ENCODE data around the gene EDA.

The EDA gene

GRCh38 chrX:70013466-70014381, 397.8 kb downstream of the EDA start:
- Mint-ChIP-seq H3K36me3 (ENCODE audit: insufficient read depth) (no peaks in the 10 kb centered on the region), H3K4me1 (peaks cover 6% of the 10 kb centered on the region), H3K27me3 (peaks cover 16% of the 10 kb centered on the region), H3K4me3 (no peak overlapping the region), H3K9me3 (no peaks in the 10 kb centered on the region), H3K27ac (ENCODE audit: low read depth) (no peak overlapping the region)
- DNase-seq (ENCODE audit: low spot score in 2 of 2) (no peak), ATAC-seq (replicated peaks; ENCODE audit: extremely low read depth, poor library complexity, severe bottlenecking) (no peak)

GRCh38 chrX:70016513-70016912, 400.6 kb downstream of the EDA start:
- H3K27me3 Mint-ChIP-seq, result peaks cover 5% of the 10 kb centered on the region
- DNase-seq (ENCODE audit: low spot score in 2 of 2), result no peak
- H3K4me3 Mint-ChIP-seq, result no peak overlapping the region
- no peaks in the 10 kb centered on the region for H3K36me3 Mint-ChIP-seq (ENCODE audit: insufficient read depth)
- ATAC-seq (replicated peaks; ENCODE audit: extremely low read depth, poor library complexity, severe bottlenecking), result no peak
- peaks cover 6% of the 10 kb centered on the region for H3K4me1 Mint-ChIP-seq
- H3K27ac Mint-ChIP-seq (ENCODE audit: low read depth), result no peak overlapping the region
- H3K9me3 Mint-ChIP-seq, result no peaks in the 10 kb centered on the region

GRCh38 chrX:70022616-70023015, 406.7 kb downstream of the EDA start:
- H3K27me3 Mint-ChIP-seq, result no peaks in the 10 kb centered on the region
- H3K4me3 Mint-ChIP-seq, result no peak overlapping the region
- H3K4me1 Mint-ChIP-seq, result peaks cover 12% of the 10 kb centered on the region
- DNase-seq (ENCODE audit: low spot score in 2 of 2), result no peak
- no peak for ATAC-seq (replicated peaks; ENCODE audit: extremely low read depth, poor library complexity, severe bottlenecking)
- H3K36me3 Mint-ChIP-seq (ENCODE audit: insufficient read depth), result no peaks in the 10 kb centered on the region
- H3K27ac Mint-ChIP-seq (ENCODE audit: low read depth), result no peak overlapping the region
- no peaks in the 10 kb centered on the region for H3K9me3 Mint-ChIP-seq

- Mint-ChIP-seq H3K27ac (ENCODE audit: low read depth) (no peak overlapping the region), H3K36me3 (ENCODE audit: insufficient read depth) (no peaks in the 10 kb centered on the region), H3K4me1 (peaks cover 12% of the 10 kb centered on the region), H3K9me3 (no peaks in the 10 kb centered on the region), H3K4me3 (no peak overlapping the region), H3K27me3 (no peaks in the 10 kb centered on the region)
- no peak for DNase-seq (ENCODE audit: low spot score in 2 of 2)
- ATAC-seq (replicated peaks; ENCODE audit: extremely low read depth, poor library complexity, severe bottlenecking), result no peak
Measured at GRCh38 chrX:70025464-70025863, 409.6 kb downstream of the EDA start.

GRCh38 chrX:70026112-70026850, 410.4 kb downstream of the EDA start:
- Mint-ChIP-seq H3K4me3 (no peak overlapping the region), H3K4me1 (peaks cover 12% of the 10 kb centered on the region), H3K27me3 (no peaks in the 10 kb centered on the region), H3K9me3 (no peaks in the 10 kb centered on the region), H3K27ac (ENCODE audit: low read depth) (no peak overlapping the region), H3K36me3 (ENCODE audit: insufficient read depth) (no peaks in the 10 kb centered on the region)
- DNase-seq (ENCODE audit: low spot score in 2 of 2) (no peak), ATAC-seq (replicated peaks; ENCODE audit: extremely low read depth, poor library complexity, severe bottlenecking) (no peak)

- no peaks in the 10 kb centered on the region for H3K9me3 Mint-ChIP-seq
- ATAC-seq (replicated peaks; ENCODE audit: extremely low read depth, poor library complexity, severe bottlenecking) (no peak), DNase-seq (ENCODE audit: low spot score in 2 of 2) (no peak)
- H3K4me3 Mint-ChIP-seq, result no peak overlapping the region
- no peak overlapping the region for H3K27ac Mint-ChIP-seq (ENCODE audit: low read depth)
- peaks cover 12% of the 10 kb centered on the region for H3K4me1 Mint-ChIP-seq
- no peaks in the 10 kb centered on the region for H3K27me3 Mint-ChIP-seq
- H3K36me3 Mint-ChIP-seq (ENCODE audit: insufficient read depth), result no peaks in the 10 kb centered on the region
Measured at GRCh38 chrX:70026851-70027200, 410.9 kb downstream of the EDA start.

GRCh38 chrX:70029863-70030262, 413.9 kb downstream of the EDA start:
- ATAC-seq (replicated peaks; ENCODE audit: extremely low read depth, poor library complexity, severe bottlenecking) (no peak), DNase-seq (ENCODE audit: low spot score in 2 of 2) (no peak)
- H3K27me3 Mint-ChIP-seq, result no peaks in the 10 kb centered on the region
- H3K4me3 Mint-ChIP-seq, result no peak overlapping the region
- no peaks in the 10 kb centered on the region for H3K36me3 Mint-ChIP-seq (ENCODE audit: insufficient read depth)
- no peaks in the 10 kb centered on the region for H3K9me3 Mint-ChIP-seq
- no peak overlapping the region for H3K27ac Mint-ChIP-seq (ENCODE audit: low read depth)
- peaks cover 12% of the 10 kb centered on the region for H3K4me1 Mint-ChIP-seq

- Mint-ChIP-seq H3K36me3 (ENCODE audit: insufficient read depth) (no peaks in the 10 kb centered on the region), H3K4me1 (peaks cover 12% of the 10 kb centered on the region), H3K9me3 (no peaks in the 10 kb centered on the region), H3K27ac (ENCODE audit: low read depth) (no peak overlapping the region), H3K27me3 (no peaks in the 10 kb centered on the region), H3K4me3 (no peak overlapping the region)
- ATAC-seq (replicated peaks; ENCODE audit: extremely low read depth, poor library complexity, severe bottlenecking) (no peak), DNase-seq (ENCODE audit: low spot score in 2 of 2) (no peak)
Measured at GRCh38 chrX:70030301-70030767, 414.4 kb downstream of the EDA start.

GRCh38 chrX:70032792-70033191, 416.9 kb downstream of the EDA start:
- ATAC-seq (replicated peaks; ENCODE audit: extremely low read depth, poor library complexity, severe bottlenecking), result no peak
- H3K36me3 Mint-ChIP-seq (ENCODE audit: insufficient read depth), result no peaks in the 10 kb centered on the region

GRCh38 chrX:70033348-70034051, 417.6 kb downstream of the EDA start:
- Mint-ChIP-seq H3K4me1 (no peaks in the 10 kb centered on the region), H3K9me3 (no peaks in the 10 kb centered on the region), H3K27me3 (no peaks in the 10 kb centered on the region), H3K4me3 (no peak overlapping the region), H3K27ac (ENCODE audit: low read depth) (no peak overlapping the region), H3K36me3 (ENCODE audit: insufficient read depth) (peaks cover 2% of the 10 kb centered on the region)
- DNase-seq (ENCODE audit: low spot score in 2 of 2), result no peak
- no peak for ATAC-seq (replicated peaks; ENCODE audit: extremely low read depth, poor library complexity, severe bottlenecking)

More at GRCh38 chrX:70032792-70033191, 416.9 kb downstream of the EDA start:
- no peaks in the 10 kb centered on the region for H3K27me3 Mint-ChIP-seq
- no peak overlapping the region for H3K4me3 Mint-ChIP-seq
- no peaks in the 10 kb centered on the region for H3K9me3 Mint-ChIP-seq
- DNase-seq (ENCODE audit: low spot score in 2 of 2), result no peak
- no peak overlapping the region for H3K27ac Mint-ChIP-seq (ENCODE audit: low read depth)
- H3K4me1 Mint-ChIP-seq, result no peaks in the 10 kb centered on the region

GRCh38 chrX:70034646-70035045, 418.7 kb downstream of the EDA start:
- Mint-ChIP-seq H3K27ac (ENCODE audit: low read depth) (no peak overlapping the region), H3K4me1 (no peaks in the 10 kb centered on the region)

GRCh38 chrX:70038515-70038914, 422.6 kb downstream of the EDA start:
- ATAC-seq (replicated peaks; ENCODE audit: extremely low read depth, poor library complexity, severe bottlenecking), result no peak
- Mint-ChIP-seq H3K4me1 (no peaks in the 10 kb centered on the region), H3K4me3 (no peak overlapping the region), H3K27me3 (no peaks in the 10 kb centered on the region), H3K36me3 (ENCODE audit: insufficient read depth) (peaks cover 3% of the 10 kb centered on the region), H3K27ac (ENCODE audit: low read depth) (no peak overlapping the region), H3K9me3 (no peaks in the 10 kb centered on the region)
- no peak for DNase-seq (ENCODE audit: low spot score in 2 of 2)

More at GRCh38 chrX:70034646-70035045, 418.7 kb downstream of the EDA start:
- Mint-ChIP-seq H3K27me3 (no peaks in the 10 kb centered on the region), H3K9me3 (no peaks in the 10 kb centered on the region), H3K4me3 (no peak overlapping the region), H3K36me3 (ENCODE audit: insufficient read depth) (peaks cover 3% of the 10 kb centered on the region)
- no peak for ATAC-seq (replicated peaks; ENCODE audit: extremely low read depth, poor library complexity, severe bottlenecking)
- DNase-seq (ENCODE audit: low spot score in 2 of 2), result no peak

Data from central memory CD8-positive, alpha-beta T cell (primary cell).